HEK293T (cell line): ENCODE results near the gene TMEM229A.

Experiments
- ARNT ChIP-seq: fragments of 450-650 bp; IDR thresholded peaks from 2 replicates; pipeline ENCODE4 v1.6.1; 2017; ENCODE audit warnings: mild to moderate bottlenecking
- BHLHE40 ChIP-seq: fragments of 450-650 bp; IDR thresholded peaks from 2 replicates; pipeline ENCODE4 v1.6.1; 2016; ENCODE audit warnings: mild to moderate bottlenecking, moderate library complexity, borderline replicate concordance
- ELF4 ChIP-seq: fragments of 450-650 bp; IDR thresholded peaks from 2 replicates; pipeline ENCODE4 v1.6.1; 2017; ENCODE audit warnings: antibody characterized with exemption
- FOXA1 ChIP-seq: fragments of 450-650 bp; IDR thresholded peaks from 2 replicates; pipeline ENCODE4 v1.6.1; 2016; ENCODE audit warnings: mild to moderate bottlenecking
- FOXM1 ChIP-seq: fragments of 450-650 bp; IDR thresholded peaks from 2 replicates; pipeline ENCODE4 v1.6.1; 2017; ENCODE audit warnings: mild to moderate bottlenecking, borderline replicate concordance
- NFRKB ChIP-seq: fragments of 450-650 bp; IDR thresholded peaks from 2 replicates; pipeline ENCODE4 v1.6.1; 2016; ENCODE audit warnings: mild to moderate bottlenecking, moderate library complexity
- SUZ12 ChIP-seq: fragments of 450-650 bp; IDR thresholded peaks from 2 replicates; pipeline ENCODE4 v1.6.1; 2016; ENCODE audit warnings: mild to moderate bottlenecking
- TARDBP ChIP-seq: fragments of 450-650 bp; IDR thresholded peaks from 2 replicates; pipeline ENCODE4 v1.6.1; 2016

- TF ChIP-seq SUZ12 = no peak
- no peak for TF ChIP-seq NFRKB
- TF ChIP-seq BHLHE40 = no peak
- TF ChIP-seq TARDBP = no peak
- TF ChIP-seq FOXA1 = no peak
- TF ChIP-seq ARNT = no peak
- TF ChIP-seq FOXM1 = no peak
- TF ChIP-seq ELF4 = no peak
Measured at GRCh38 chr7:124033807-124034753, 1.2 kb upstream of the TMEM229A start.
